Activated T-cell treated with anti-CD3 and anti-CD28 coated beads, Interleukin-2, amount 50 U/mL, for 72 hours (primary cell): ENCODE data around the gene CNTNAP5. TPM values are rescaled to one million over a fixed set of nuclear protein-coding genes. Genes with fewer than 3 reads are reported as not detected.

Experiments used
- ATAC-seq, 2 donors: fragments of 150-1000 bp; cut with Tn5 transposase; replicated peaks in 1 of 2; 2 replicates each; pipeline ENCODE4 v1.10.0; 2021; ENCODE audit warnings: moderate library complexity in 2 of 2, mild to moderate bottlenecking in 1 of 2
- DNase-seq, 2 donors: peaks; one replicate each; pipeline ENCODE4 v3.0.0; 2021 to 2022; ENCODE audit warnings: mixed read lengths in 1 of 2
- H3K27ac Mint-ChIP-seq: one replicate; pipeline ENCODE4 v1.8.0; 2022; ENCODE audit warnings: mild to moderate bottlenecking, moderate library complexity, mixed read lengths
- H3K27me3 Mint-ChIP-seq: one replicate; pipeline ENCODE4 v1.8.0; 2022; ENCODE audit warnings: low read depth, mixed read lengths
- H3K36me3 Mint-ChIP-seq, 2 donors: one replicate each; pipeline ENCODE4 v1.8.0; 2022; ENCODE audit warnings: mixed read lengths in 2 of 2, mild to moderate bottlenecking in 1 of 2; ENCODE audit not compliant: insufficient read depth in 2 of 2
- H3K4me1 Mint-ChIP-seq: one replicate; pipeline ENCODE4 v1.8.0; 2022; ENCODE audit warnings: low read depth, mixed read lengths
- H3K4me3 Mint-ChIP-seq, 2 donors: one replicate each; pipeline ENCODE4 v1.8.0; 2022; ENCODE audit warnings: mild to moderate bottlenecking in 2 of 2, mixed read lengths in 2 of 2, moderate library complexity in 2 of 2
- H3K9me3 Mint-ChIP-seq, 2 donors: one replicate each; pipeline ENCODE4 v1.8.0; 2022; ENCODE audit warnings: mixed read lengths in 2 of 2
- total RNA-seq, 2 donors: library from RNA; stranded (reverse); gene quantifications; one replicate each; pipeline ENCODE4 v1.2.3, GENCODE V29; 2022

CNTNAP5 gene
- total RNA-seq, 2 donors from 2014 or later: not detected

- H3K27me3 Mint-ChIP-seq: no peaks in the 10 kb centered on the region
- no peak overlapping the region for H3K27ac Mint-ChIP-seq
- no peaks in the 10 kb centered on the region for H3K4me1 Mint-ChIP-seq
- no peak for ATAC-seq
- no peak overlapping the region for H3K4me3 Mint-ChIP-seq
- H3K9me3 Mint-ChIP-seq: peaks cover 7 to 9% of the 10 kb centered on the region in 2 donors
- peaks cover 0 to 2% of the 10 kb centered on the region in 2 donors for H3K36me3 Mint-ChIP-seq
- DNase-seq: no peak
Measured at GRCh38 chr2:124308319-124309062, 283.4 kb downstream of the CNTNAP5 start.

- DNase-seq (no peak), ATAC-seq (no peak)
- Mint-ChIP-seq H3K27me3 (no peaks in the 10 kb centered on the region), H3K27ac (no peak overlapping the region), H3K4me1 (no peaks in the 10 kb centered on the region), H3K36me3 (peaks cover 0 to 2% of the 10 kb centered on the region in 2 donors), H3K9me3 (peaks cover 7 to 9% of the 10 kb centered on the region in 2 donors), H3K4me3 (no peak overlapping the region)
Measured at GRCh38 chr2:124309563-124310138, 284.6 kb downstream of the CNTNAP5 start.

GRCh38 chr2:124310671-124311070 lies 285.6 kb downstream of the CNTNAP5 start:
- DNase-seq (no peak), ATAC-seq (no peak)
- peaks cover 0 to 2% of the 10 kb centered on the region in 2 donors for H3K36me3 Mint-ChIP-seq
- no peaks in the 10 kb centered on the region for H3K4me1 Mint-ChIP-seq
- no peaks in the 10 kb centered on the region for H3K27me3 Mint-ChIP-seq
- peaks cover 7 to 9% of the 10 kb centered on the region in 2 donors for H3K9me3 Mint-ChIP-seq
- H3K4me3 Mint-ChIP-seq: no peak overlapping the region
- no peak overlapping the region for H3K27ac Mint-ChIP-seq

- Mint-ChIP-seq H3K27ac (no peak overlapping the region), H3K27me3 (no peaks in the 10 kb centered on the region), H3K4me1 (no peaks in the 10 kb centered on the region), H3K4me3 (no peak overlapping the region), H3K36me3 (no peaks in the 10 kb centered on the region), H3K9me3 (peaks cover 2% of the 10 kb centered on the region in 2 donors)
- no peak for ATAC-seq
- no peak for DNase-seq
Measured at GRCh38 chr2:124314084-124314483, 289.0 kb downstream of the CNTNAP5 start.

- Mint-ChIP-seq H3K9me3 (peaks cover 2 to 7% of the 10 kb centered on the region in 2 donors), H3K27me3 (no peaks in the 10 kb centered on the region), H3K4me3 (no peak overlapping the region), H3K36me3 (no peaks in the 10 kb centered on the region), H3K4me1 (no peaks in the 10 kb centered on the region), H3K27ac (no peak overlapping the region)
- ATAC-seq (no peak), DNase-seq (no peak)
Measured at GRCh38 chr2:124315221-124315880, 290.3 kb downstream of the CNTNAP5 start.

- H3K9me3 Mint-ChIP-seq: peaks cover 5 to 7% of the 10 kb centered on the region in 2 donors
- no peaks in the 10 kb centered on the region for H3K27me3 Mint-ChIP-seq
- H3K4me3 Mint-ChIP-seq: no peak overlapping the region
- DNase-seq (no peak), ATAC-seq (no peak)
- no peaks in the 10 kb centered on the region for H3K4me1 Mint-ChIP-seq
- H3K36me3 Mint-ChIP-seq: no peaks in the 10 kb centered on the region
- no peak overlapping the region for H3K27ac Mint-ChIP-seq
Measured at GRCh38 chr2:124316133-124316532, 291.0 kb downstream of the CNTNAP5 start.

- no peak overlapping the region for H3K27ac Mint-ChIP-seq
- no peaks in the 10 kb centered on the region for H3K27me3 Mint-ChIP-seq
- H3K9me3 Mint-ChIP-seq: peaks cover 4 to 5% of the 10 kb centered on the region in 2 donors
- H3K4me3 Mint-ChIP-seq: no peak overlapping the region
- no peaks in the 10 kb centered on the region for H3K36me3 Mint-ChIP-seq
- DNase-seq (no peak), ATAC-seq (no peak)
- H3K4me1 Mint-ChIP-seq: no peaks in the 10 kb centered on the region
Measured at GRCh38 chr2:124316881-124317605, 292.0 kb downstream of the CNTNAP5 start.

GRCh38 chr2:124317628-124318027 lies 292.5 kb downstream of the CNTNAP5 start:
- H3K9me3 Mint-ChIP-seq: peaks cover 4 to 5% of the 10 kb centered on the region in 2 donors
- DNase-seq: no peak
- ATAC-seq: no peak

GRCh38 chr2:124318913-124319312 lies 293.8 kb downstream of the CNTNAP5 start:
- Mint-ChIP-seq H3K36me3 (no peaks in the 10 kb centered on the region), H3K4me1 (no peaks in the 10 kb centered on the region), H3K27me3 (no peaks in the 10 kb centered on the region), H3K4me3 (no peak overlapping the region), H3K9me3 (peaks cover 6% of the 10 kb centered on the region in 2 donors), H3K27ac (no peak overlapping the region)
- DNase-seq (no peak), ATAC-seq (no peak)

More at GRCh38 chr2:124317628-124318027, 292.5 kb downstream of the CNTNAP5 start:
- Mint-ChIP-seq H3K36me3 (no peaks in the 10 kb centered on the region), H3K27me3 (no peaks in the 10 kb centered on the region), H3K4me3 (no peak overlapping the region), H3K4me1 (no peaks in the 10 kb centered on the region), H3K27ac (no peak overlapping the region)

GRCh38 chr2:124319577-124319976 lies 294.5 kb downstream of the CNTNAP5 start:
- H3K27me3 Mint-ChIP-seq: no peaks in the 10 kb centered on the region
- ATAC-seq (no peak), DNase-seq (no peak)
- peaks cover 6 to 10% of the 10 kb centered on the region in 2 donors for H3K9me3 Mint-ChIP-seq
- H3K4me1 Mint-ChIP-seq: no peaks in the 10 kb centered on the region
- no peak overlapping the region for H3K4me3 Mint-ChIP-seq
- no peaks in the 10 kb centered on the region for H3K36me3 Mint-ChIP-seq
- H3K27ac Mint-ChIP-seq: no peak overlapping the region

- no peak for ATAC-seq
- Mint-ChIP-seq H3K36me3 (no peaks in the 10 kb centered on the region), H3K27me3 (no peaks in the 10 kb centered on the region), H3K4me3 (no peak overlapping the region), H3K4me1 (no peaks in the 10 kb centered on the region), H3K9me3 (peaks cover 6 to 14% of the 10 kb centered on the region in 2 donors), H3K27ac (no peak overlapping the region)
- DNase-seq: no peak
Measured at GRCh38 chr2:124320051-124320688, 295.1 kb downstream of the CNTNAP5 start.

- Mint-ChIP-seq H3K27ac (no peak overlapping the region), H3K36me3 (no peaks in the 10 kb centered on the region), H3K4me3 (no peak overlapping the region), H3K9me3 (peaks cover 9 to 16% of the 10 kb centered on the region in 2 donors), H3K4me1 (no peaks in the 10 kb centered on the region), H3K27me3 (no peaks in the 10 kb centered on the region)
- ATAC-seq: no peak
- DNase-seq: no peak
Measured at GRCh38 chr2:124323321-124323720, 298.2 kb downstream of the CNTNAP5 start.
